Parathyroid adenoma (tissue), 2 donors: ENCODE results near the gene DIP2C.

ENCODE experiments used
- H2AFZ ChIP-seq: fragments of 300-600 bp; sonication (generic); one replicate; pipeline ENCODE4 v1.7.0; 2017; ENCODE audit warnings: antibody characterized with exemption, mild to moderate bottlenecking
- H3K27ac ChIP-seq: fragments of 300-600 bp; sonication (generic); one replicate; pipeline ENCODE4 v1.7.0; 2017
- H3K27me3 ChIP-seq: fragments of 300-600 bp; sonication (generic); one replicate; pipeline ENCODE4 v1.7.0; 2017; ENCODE audit warnings: low read length; ENCODE audit not compliant: control insufficient read depth, insufficient read depth
- H3K36me3 ChIP-seq: fragments of 300-600 bp; sonication (generic); one replicate; pipeline ENCODE4 v1.7.0; 2017; ENCODE audit warnings: low read length; ENCODE audit not compliant: control insufficient read depth, insufficient read depth
- H3K4me1 ChIP-seq: fragments of 300-600 bp; sonication (generic); one replicate; pipeline ENCODE4 v1.7.0; 2017; ENCODE audit warnings: control low read depth
- H3K4me2 ChIP-seq: fragments of 300-600 bp; sonication (generic); one replicate; pipeline ENCODE4 v1.7.0; 2017; ENCODE audit warnings: low read length
- H3K4me3 ChIP-seq: fragments of 300-600 bp; sonication (generic); one replicate; pipeline ENCODE4 v1.7.0; 2017; ENCODE audit warnings: low read depth, low read length
- H3K79me2 ChIP-seq: fragments of 300-600 bp; sonication (generic); one replicate; pipeline ENCODE4 v1.7.0; 2017; ENCODE audit warnings: control low read depth
- H3K9ac ChIP-seq: fragments of 300-600 bp; sonication (generic); one replicate; pipeline ENCODE4 v1.7.0; 2017; ENCODE audit warnings: mild to moderate bottlenecking
- H3K9me3 ChIP-seq: fragments of 300-600 bp; sonication (generic); one replicate; pipeline ENCODE4 v1.7.0; 2017; ENCODE audit warnings: low read length; ENCODE audit not compliant: control insufficient read depth
- TF ChIP-seq, protein P1 (sequence below): fragments of 300-600 bp; sonication (generic); IDR thresholded peaks from one replicate; pipeline ENCODE4 v1.7.0; 2017; ENCODE audit warnings: antibody characterized with exemption, mild to moderate bottlenecking
- donor health status: primary hyperparathyroidism.

The DIP2C gene

GRCh38 chr10:600876-601659 lies 88.4 kb downstream of the DIP2C start:
- Histone ChIP-seq H3K4me2 (no peak overlapping the region), H3K9me3 (no peaks in the 10 kb centered on the region), H2AFZ (no peak overlapping the region), H3K27me3 (no peaks in the 10 kb centered on the region), H3K4me3 (no peak overlapping the region), H3K36me3 (no peaks in the 10 kb centered on the region), H3K79me2 (peaks cover 47% of the 10 kb centered on the region), H3K27ac (no peak overlapping the region), H3K4me1 (peaks cover 6% of the 10 kb centered on the region), H3K9ac (no peak overlapping the region)
- TF ChIP-seq, protein P1, sequence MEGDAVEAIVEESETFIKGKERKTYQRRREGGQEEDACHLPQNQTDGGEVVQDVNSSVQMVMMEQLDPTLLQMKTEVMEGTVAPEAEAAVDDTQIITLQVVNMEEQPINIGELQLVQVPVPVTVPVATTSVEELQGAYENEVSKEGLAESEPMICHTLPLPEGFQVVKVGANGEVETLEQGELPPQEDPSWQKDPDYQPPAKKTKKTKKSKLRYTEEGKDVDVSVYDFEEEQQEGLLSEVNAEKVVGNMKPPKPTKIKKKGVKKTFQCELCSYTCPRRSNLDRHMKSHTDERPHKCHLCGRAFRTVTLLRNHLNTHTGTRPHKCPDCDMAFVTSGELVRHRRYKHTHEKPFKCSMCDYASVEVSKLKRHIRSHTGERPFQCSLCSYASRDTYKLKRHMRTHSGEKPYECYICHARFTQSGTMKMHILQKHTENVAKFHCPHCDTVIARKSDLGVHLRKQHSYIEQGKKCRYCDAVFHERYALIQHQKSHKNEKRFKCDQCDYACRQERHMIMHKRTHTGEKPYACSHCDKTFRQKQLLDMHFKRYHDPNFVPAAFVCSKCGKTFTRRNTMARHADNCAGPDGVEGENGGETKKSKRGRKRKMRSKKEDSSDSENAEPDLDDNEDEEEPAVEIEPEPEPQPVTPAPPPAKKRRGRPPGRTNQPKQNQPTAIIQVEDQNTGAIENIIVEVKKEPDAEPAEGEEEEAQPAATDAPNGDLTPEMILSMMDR: no peak

DNA sequence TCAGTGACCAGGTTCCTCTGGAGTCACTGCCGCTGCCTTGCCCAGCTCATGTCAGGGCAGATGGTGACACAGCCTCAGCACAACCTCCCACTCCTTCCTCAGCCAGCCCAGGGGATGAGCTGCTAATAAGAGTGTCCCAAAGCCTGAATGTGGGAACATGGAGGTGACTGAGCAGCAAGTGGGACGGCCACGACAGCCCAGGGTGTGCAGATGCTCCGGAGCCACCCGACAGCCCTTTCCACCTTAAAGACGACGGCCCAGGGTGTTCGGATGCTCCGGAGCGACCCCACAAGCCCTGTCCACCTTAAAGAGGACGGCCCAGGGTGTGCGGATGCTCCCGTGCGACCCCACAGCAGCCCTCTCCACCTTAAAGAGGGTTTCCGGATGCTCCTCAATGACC lies 89.2 kb downstream of the DIP2C start:
- no peak overlapping the region for H3K4me3 ChIP-seq
- H3K27ac ChIP-seq: no peak overlapping the region
- TF ChIP-seq, protein P1: no peak
- H3K4me1 ChIP-seq: no peaks in the 10 kb centered on the region
- H3K27me3 ChIP-seq: no peaks in the 10 kb centered on the region
- no peak overlapping the region for H3K4me2 ChIP-seq
- H3K9ac ChIP-seq: no peak overlapping the region
- no peaks in the 10 kb centered on the region for H3K9me3 ChIP-seq
- H2AFZ ChIP-seq: no peak overlapping the region
- H3K79me2 ChIP-seq: peaks cover 47% of the 10 kb centered on the region
- no peaks in the 10 kb centered on the region for H3K36me3 ChIP-seq

GRCh38 chr10:599767-600166 lies 89.7 kb downstream of the DIP2C start:
- H3K9ac ChIP-seq: no peak overlapping the region
- H3K27ac ChIP-seq: no peak overlapping the region
- TF ChIP-seq, protein P1: no peak
- no peaks in the 10 kb centered on the region for H3K36me3 ChIP-seq
- no peak overlapping the region for H2AFZ ChIP-seq
- H3K4me2 ChIP-seq: no peak overlapping the region
- no peaks in the 10 kb centered on the region for H3K27me3 ChIP-seq
- H3K4me1 ChIP-seq: no peaks in the 10 kb centered on the region
- H3K9me3 ChIP-seq: no peaks in the 10 kb centered on the region
- H3K4me3 ChIP-seq: no peak overlapping the region
- H3K79me2 ChIP-seq: peaks cover 48% of the 10 kb centered on the region

- Histone ChIP-seq H3K79me2 (peaks cover 57% of the 10 kb centered on the region), H2AFZ (no peak overlapping the region), H3K27me3 (no peaks in the 10 kb centered on the region), H3K9ac (no peak overlapping the region), H3K36me3 (no peaks in the 10 kb centered on the region), H3K27ac (no peak overlapping the region), H3K4me1 (no peaks in the 10 kb centered on the region), H3K9me3 (no peaks in the 10 kb centered on the region), H3K4me3 (no peak overlapping the region), H3K4me2 (no peak overlapping the region)
- TF ChIP-seq, protein P1: no peak
Observed at GRCh38 chr10:598415-599170, 90.9 kb downstream of the DIP2C start.
